Body of pancreas (tissue), 4 donors: ENCODE results near the gene NCOR1.

Experiments used
- POLR2A ChIP-seq, 3 donors: fragments of 450-650 bp; IDR thresholded peaks; one replicate each; pipeline ENCODE4 v1.6.1; 2016; ENCODE audit warnings: antibody characterized with exemption in 3 of 3, mild to moderate bottlenecking in 2 of 3
- TF ChIP-seq, protein P1 (sequence below), 7 experiments: fragments of 450-650 bp in 4 of 7; fragments of 200-600 bp in 3 of 7; sonication (generic) in 3 of 7; IDR thresholded peaks; one replicate each; pipeline ENCODE4 v1.5.1; 2016 to 2019; ENCODE audit warnings: antibody characterized with exemption in 7 of 7

DNA sequence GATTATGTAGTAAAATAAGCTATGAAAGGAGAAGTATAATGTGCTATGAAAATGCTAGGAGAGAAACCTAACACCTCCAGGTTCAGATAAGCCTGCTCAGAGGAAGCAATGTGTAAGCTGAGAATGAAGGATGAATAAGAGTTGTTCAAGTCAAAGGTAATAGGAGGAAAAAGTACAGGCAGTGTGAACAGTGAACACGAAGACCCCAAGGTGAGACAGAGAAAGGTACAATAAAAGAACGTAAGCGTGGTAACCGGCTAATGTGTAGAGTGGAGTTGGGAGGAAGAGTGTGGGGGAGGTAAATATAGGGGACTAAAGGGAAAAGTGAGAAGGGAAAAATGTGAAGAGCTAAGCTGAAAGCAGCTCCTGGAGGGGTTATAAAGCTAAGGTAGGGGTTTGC, 141.5 kb downstream of the NCOR1 start:
- no peak for TF ChIP-seq POLR2A (IDR thresholded peaks at IDR 0.05)
- TF ChIP-seq, protein P1, sequence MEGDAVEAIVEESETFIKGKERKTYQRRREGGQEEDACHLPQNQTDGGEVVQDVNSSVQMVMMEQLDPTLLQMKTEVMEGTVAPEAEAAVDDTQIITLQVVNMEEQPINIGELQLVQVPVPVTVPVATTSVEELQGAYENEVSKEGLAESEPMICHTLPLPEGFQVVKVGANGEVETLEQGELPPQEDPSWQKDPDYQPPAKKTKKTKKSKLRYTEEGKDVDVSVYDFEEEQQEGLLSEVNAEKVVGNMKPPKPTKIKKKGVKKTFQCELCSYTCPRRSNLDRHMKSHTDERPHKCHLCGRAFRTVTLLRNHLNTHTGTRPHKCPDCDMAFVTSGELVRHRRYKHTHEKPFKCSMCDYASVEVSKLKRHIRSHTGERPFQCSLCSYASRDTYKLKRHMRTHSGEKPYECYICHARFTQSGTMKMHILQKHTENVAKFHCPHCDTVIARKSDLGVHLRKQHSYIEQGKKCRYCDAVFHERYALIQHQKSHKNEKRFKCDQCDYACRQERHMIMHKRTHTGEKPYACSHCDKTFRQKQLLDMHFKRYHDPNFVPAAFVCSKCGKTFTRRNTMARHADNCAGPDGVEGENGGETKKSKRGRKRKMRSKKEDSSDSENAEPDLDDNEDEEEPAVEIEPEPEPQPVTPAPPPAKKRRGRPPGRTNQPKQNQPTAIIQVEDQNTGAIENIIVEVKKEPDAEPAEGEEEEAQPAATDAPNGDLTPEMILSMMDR (IDR thresholded peaks at IDR 0.05): no peak
